CD14-positive monocyte (primary cell): ENCODE data around the gene CDAN1. TPM values are rescaled to one million over a fixed set of nuclear protein-coding genes. Genes with fewer than 3 reads are reported as not detected.

ENCODE experiments used
- DNase-seq, 3 donors: peaks; one replicate each; pipeline ENCODE4 v3.0.0-alpha.2; 2011 to 2022
- H2AFZ ChIP-seq: 2 replicates; pipeline ENCODE4 v1.6.0; 2012; ENCODE audit warnings: mild to moderate bottlenecking, low read depth, low read length, inconsistent platforms; ENCODE audit not compliant: insufficient read depth, poor library complexity, severe bottlenecking
- H3K27ac ChIP-seq, 2 donors: 1 replicate in 1 of 2; 2 replicates in 1 of 2; pipeline ENCODE4 v1.5.1; 2012 to 2013; ENCODE audit warnings: low read length in 2 of 2, control low read depth in 1 of 2, inconsistent platforms in 1 of 2, low read depth in 1 of 2, mild to moderate bottlenecking in 1 of 2
- H3K27me3 ChIP-seq, 2 donors: one replicate each; pipeline versions ENCODE4 v1.6.0 to v1.6.1; 2011 to 2013; ENCODE audit warnings: low read length in 2 of 2; ENCODE audit not compliant: control insufficient read depth in 2 of 2, insufficient read depth in 2 of 2
- H3K36me3 ChIP-seq, 2 donors: replicated peaks in 1 of 2; 1 replicate in 1 of 2; 2 replicates in 1 of 2; pipeline versions ENCODE4 v1.5.1 to v1.6.1; 2012 to 2013; ENCODE audit warnings: low read length in 2 of 2, control low read depth in 1 of 2, inconsistent platforms in 1 of 2, mild to moderate bottlenecking in 1 of 2; ENCODE audit not compliant: insufficient read depth in 2 of 2, control insufficient read depth in 1 of 2
- H3K4me1 ChIP-seq, 2 donors: 1 replicate in 1 of 2; 2 replicates in 1 of 2; pipeline versions ENCODE4 v1.5.1 to v1.6.1; 2012 to 2013; ENCODE audit warnings: low read length in 2 of 2, control low read depth in 1 of 2, inconsistent platforms in 1 of 2, mild to moderate bottlenecking in 1 of 2, moderate library complexity in 1 of 2; ENCODE audit not compliant: insufficient read depth in 2 of 2, control insufficient read depth in 1 of 2
- H3K4me2 ChIP-seq: replicated peaks from 2 replicates; pipeline ENCODE3; 2012; ENCODE audit warnings: low read length, moderate library complexity, mild to moderate bottlenecking; ENCODE audit not compliant: poor library complexity, severe bottlenecking; ENCODE audit errors: extremely low read depth
- H3K4me3 ChIP-seq, 3 experiments: fragments of 200-600 bp in 1 of 3; sonication (generic) in 1 of 3; replicated peaks in 1 of 3; 1 replicate in 2 of 3; 2 replicates in 1 of 3; pipeline ENCODE4 v1.5.1; 2011 to 2013; ENCODE audit warnings: low read length in 3 of 3, mild to moderate bottlenecking in 3 of 3, control low read depth in 2 of 3, low read depth in 2 of 3, inconsistent platforms in 1 of 3, moderate library complexity in 1 of 3
- H3K79me2 ChIP-seq: 2 replicates; pipeline ENCODE4 v1.6.0; 2012; ENCODE audit warnings: mild to moderate bottlenecking, control low read depth, inconsistent platforms, low read length, moderate library complexity; ENCODE audit not compliant: insufficient read depth
- H3K9ac ChIP-seq: 2 replicates; pipeline ENCODE4 v1.6.0; 2017; ENCODE audit warnings: low read length, mild to moderate bottlenecking; ENCODE audit not compliant: insufficient read depth, poor library complexity, severe bottlenecking
- H3K9me3 ChIP-seq, 2 donors: replicated peaks in 1 of 2; 1 replicate in 1 of 2; 2 replicates in 1 of 2; pipeline versions ENCODE4 v1.5.1 to v1.6.1; 2012 to 2013; ENCODE audit warnings: low read length in 2 of 2, control low read depth in 1 of 2; ENCODE audit not compliant: control insufficient read depth in 1 of 2, insufficient read depth in 1 of 2
- H4K20me1 ChIP-seq: 2 replicates; pipeline ENCODE4 v1.6.0; 2012; ENCODE audit warnings: mild to moderate bottlenecking, low read length, control low read depth, moderate library complexity; ENCODE audit not compliant: insufficient read depth
- H3K27ac Mint-ChIP-seq, 7 donors: one replicate each; pipeline ENCODE4 v1.8.0; 2020; ENCODE audit warnings: mild to moderate bottlenecking in 7 of 7, mixed read lengths in 7 of 7, moderate library complexity in 6 of 7, inconsistent platforms in 2 of 7
- H3K27me3 Mint-ChIP-seq, 3 donors: one replicate each; pipeline ENCODE4 v1.8.0; 2021 to 2022; ENCODE audit warnings: low read depth in 3 of 3, mild to moderate bottlenecking in 3 of 3, mixed read lengths in 3 of 3, moderate library complexity in 3 of 3, inconsistent platforms in 1 of 3
- H3K36me3 Mint-ChIP-seq, 2 donors: one replicate each; pipeline ENCODE4 v1.8.0; 2020; ENCODE audit warnings: mixed read lengths in 2 of 2, inconsistent platforms in 1 of 2, mild to moderate bottlenecking in 1 of 2
- H3K4me1 Mint-ChIP-seq: one replicate; pipeline ENCODE4 v1.8.0; 2020; ENCODE audit warnings: mild to moderate bottlenecking, mixed read lengths
- H3K4me3 Mint-ChIP-seq, 2 donors: one replicate each; pipeline ENCODE4 v1.8.0; 2020; ENCODE audit warnings: mild to moderate bottlenecking in 2 of 2, mixed read lengths in 2 of 2, moderate library complexity in 1 of 2
- H3K9me3 Mint-ChIP-seq, 7 donors: one replicate each; pipeline ENCODE4 v1.8.0; 2020 to 2022; ENCODE audit warnings: mixed read lengths in 7 of 7, mild to moderate bottlenecking in 6 of 7, moderate library complexity in 6 of 7, inconsistent platforms in 2 of 7
- WGBS: methylation state at CpG from one replicate; pipeline ENCODE4 v1.1.5; 2013; ENCODE audit warnings: missing lambda C conversion rate; ENCODE audit not compliant: insufficient coverage; 5-methylcytosine and 5-hydroxymethylcytosine counted together
- intact Hi-C, 2 donors: fragments of 100-400 bp; cut with micrococcal nuclease; formaldehyde crosslinking; loops; one replicate each; pipeline versions ENCODE4 v1.15.0 to v1.15.1; 2023
- polyA plus RNA-seq, 3 donors: library from polyadenylated mRNA; depleted of rRNA in 1 of 3; unstranded in 2 of 3; stranded (reverse) in 1 of 3; fragments of 300-500 nt in 2 of 3; fragments of >200 nt in 1 of 3; fragmentation: Illumina TruSeq in 2 of 3; gene quantifications; 1 replicate in 2 of 3; 2 replicates in 1 of 3; pipeline ENCODE4 v1.2.3, GENCODE V29; 2012 to 2021
- TF ChIP-seq, protein P1 (sequence below): fragments of 200-600 bp; IDR thresholded peaks from one replicate; pipeline ENCODE4 v1.8.0; 2022; ENCODE audit warnings: antibody characterized with exemption, mild to moderate bottlenecking

Gene CDAN1
- polyA plus RNA-seq, 3 donors, result 1.1 to 6.3 (median 2.2) TPM

DNA sequence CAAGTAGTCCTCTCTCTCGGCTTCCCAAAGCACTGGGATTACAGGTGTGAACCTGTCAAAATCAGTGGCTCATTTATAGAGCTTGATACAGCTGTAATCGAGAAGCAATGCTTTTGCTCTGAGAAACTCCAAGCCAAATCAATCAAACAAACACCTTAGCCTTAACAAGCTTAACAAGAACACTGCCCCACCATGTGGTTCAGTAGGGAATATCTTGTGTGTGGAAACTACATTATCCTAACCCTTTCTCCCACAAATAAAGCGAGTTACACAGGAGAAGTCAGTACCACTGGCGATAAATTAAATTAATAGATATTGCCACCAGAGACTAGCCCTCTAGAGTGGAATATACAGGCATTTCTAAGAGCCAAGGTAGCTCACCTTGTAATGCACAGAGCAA lies 13.9 kb downstream of the CDAN1 start:
- no CpG with 5 or more reads among the region's 4 CpGs for whole genome bisulfite sequencing
- intact Hi-C loops, result no loop called here
- Histone ChIP-seq H4K20me1 (no peaks in the 10 kb centered on the region), H3K4me2 (no peak overlapping the region), H2AFZ (no peak overlapping the region), H3K27ac (no peak overlapping the region), H3K79me2 (no peaks in the 10 kb centered on the region), H3K9ac (no peak overlapping the region), H3K27me3 (no peaks in the 10 kb centered on the region), H3K9me3 (no peaks in the 10 kb centered on the region), H3K4me1 (no peaks in the 10 kb centered on the region), H3K4me3 (no peak overlapping the region), H3K36me3 (peaks cover 59 to 83% of the 10 kb centered on the region in 2 donors)
- TF ChIP-seq, protein P1, sequence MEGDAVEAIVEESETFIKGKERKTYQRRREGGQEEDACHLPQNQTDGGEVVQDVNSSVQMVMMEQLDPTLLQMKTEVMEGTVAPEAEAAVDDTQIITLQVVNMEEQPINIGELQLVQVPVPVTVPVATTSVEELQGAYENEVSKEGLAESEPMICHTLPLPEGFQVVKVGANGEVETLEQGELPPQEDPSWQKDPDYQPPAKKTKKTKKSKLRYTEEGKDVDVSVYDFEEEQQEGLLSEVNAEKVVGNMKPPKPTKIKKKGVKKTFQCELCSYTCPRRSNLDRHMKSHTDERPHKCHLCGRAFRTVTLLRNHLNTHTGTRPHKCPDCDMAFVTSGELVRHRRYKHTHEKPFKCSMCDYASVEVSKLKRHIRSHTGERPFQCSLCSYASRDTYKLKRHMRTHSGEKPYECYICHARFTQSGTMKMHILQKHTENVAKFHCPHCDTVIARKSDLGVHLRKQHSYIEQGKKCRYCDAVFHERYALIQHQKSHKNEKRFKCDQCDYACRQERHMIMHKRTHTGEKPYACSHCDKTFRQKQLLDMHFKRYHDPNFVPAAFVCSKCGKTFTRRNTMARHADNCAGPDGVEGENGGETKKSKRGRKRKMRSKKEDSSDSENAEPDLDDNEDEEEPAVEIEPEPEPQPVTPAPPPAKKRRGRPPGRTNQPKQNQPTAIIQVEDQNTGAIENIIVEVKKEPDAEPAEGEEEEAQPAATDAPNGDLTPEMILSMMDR, result no peak
- H3K36me3 Mint-ChIP-seq, result peaks cover 59 to 76% of the 10 kb centered on the region in 2 donors
- no peak for DNase-seq
- no peak overlapping the region for H3K27ac Mint-ChIP-seq
- no peak overlapping the region for H3K4me3 Mint-ChIP-seq
- no peaks in the 10 kb centered on the region for H3K27me3 Mint-ChIP-seq
- H3K4me1 Mint-ChIP-seq, result no peaks in the 10 kb centered on the region
- H3K9me3 Mint-ChIP-seq, result peaks cover 0 to 3% (median 0%) of the 10 kb centered on the region in 7 donors

DNA sequence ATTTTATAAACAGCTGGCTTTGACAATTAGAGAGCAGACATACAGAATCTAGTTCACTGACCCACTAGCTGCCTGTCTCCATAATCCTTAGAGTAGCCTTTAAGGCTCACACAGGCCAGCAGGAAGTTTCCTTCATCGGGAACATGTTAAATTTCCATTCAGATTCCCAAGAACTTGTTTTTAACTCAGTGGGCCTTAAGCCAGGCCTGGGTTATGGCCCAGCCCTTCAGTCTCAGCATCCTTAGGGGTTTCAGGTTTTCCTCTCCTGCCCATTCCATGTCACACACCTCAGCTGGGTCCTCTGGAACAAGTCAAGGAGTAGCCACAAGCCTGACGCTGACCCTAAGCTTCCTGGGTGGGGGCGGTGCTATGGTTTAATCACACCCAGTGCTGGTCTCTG lies 15.0 kb downstream of the CDAN1 start:
- Mint-ChIP-seq H3K4me3 (no peak overlapping the region), H3K27ac (no peak overlapping the region), H3K9me3 (peaks cover 0 to 3% (median 0%) of the 10 kb centered on the region in 7 donors), H3K4me1 (no peaks in the 10 kb centered on the region), H3K27me3 (no peaks in the 10 kb centered on the region), H3K36me3 (peaks cover 51 to 64% of the 10 kb centered on the region in 2 donors)
- Histone ChIP-seq H3K4me2 (no peak overlapping the region), H3K4me1 (no peaks in the 10 kb centered on the region), H3K27ac (no peak overlapping the region), H3K9ac (no peak overlapping the region), H3K27me3 (no peaks in the 10 kb centered on the region), H4K20me1 (no peaks in the 10 kb centered on the region), H3K79me2 (no peaks in the 10 kb centered on the region), H3K36me3 (peaks cover 48 to 71% of the 10 kb centered on the region in 2 donors), H3K4me3 (no peak overlapping the region), H3K9me3 (no peaks in the 10 kb centered on the region), H2AFZ (no peak overlapping the region)
- TF ChIP-seq, protein P1, result no peak
- intact Hi-C loops, result no loop called here
- WGBS, result 100% methylated on average over 1 of the region's 3 CpGs
- DNase-seq, result no peak
